ENCODE data around the gene C13orf46. TPM values are rescaled to one million over a fixed set of nuclear protein-coding genes. Genes with fewer than 3 reads are reported as not detected.
"Not testable (repeated sequence)": the region's sequence is repeated elsewhere in the genome, so short reads cannot be mapped to it uniquely, and the experiment has no call there.

C13orf46 gene
- total and polyA plus RNA-seq, 10 of the 15 experiments (the other 5 are each of a cell fraction or from before 2014, with no cell fraction given) = 0.01 to 0.18 (median 0.09) TPM; not detected in 6

DNA sequence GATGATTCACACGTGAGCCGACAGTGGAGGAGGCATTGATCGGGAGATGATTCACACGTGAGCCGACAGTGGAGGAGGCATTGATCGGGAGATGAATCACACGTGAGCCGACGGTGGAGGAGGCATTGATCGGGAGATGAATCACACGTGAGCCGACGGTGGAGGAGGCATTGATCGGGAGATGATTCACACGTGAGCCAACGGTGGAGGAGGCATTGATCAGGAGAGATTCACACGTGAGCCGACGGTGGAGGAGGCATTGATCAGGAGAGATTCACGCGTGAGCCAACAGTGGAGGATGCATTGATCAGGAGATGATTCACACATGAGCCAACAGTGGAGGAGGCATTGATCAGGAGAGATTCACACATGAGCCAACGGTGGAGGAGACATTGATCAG is 60.0 kb downstream of the C13orf46 start:
- H3K4me2 ChIP-seq (ENCODE audit: control insufficient read depth, insufficient read depth); H3K9ac ChIP-seq (ENCODE audit: control insufficient read depth, insufficient read depth, low read length); BruUV-seq (replicated peaks); H3K4me3 ChIP-seq; DNase-seq (ENCODE audit: low read depth, low spot score); H4K20me1 ChIP-seq (ENCODE audit: control insufficient read depth, insufficient read depth); intact Hi-C loops (cut with micrococcal nuclease; ENCODE audit: unreplicated experiment); SMC1A ChIA-PET (ENCODE audit: uncharacterized antibody, unreplicated experiment); H3K27ac ChIP-seq (ENCODE audit: control insufficient read depth, insufficient read depth); H3K36me3 ChIP-seq (ENCODE audit: control insufficient read depth in 2 of 2, insufficient read depth in 2 of 2, low read length in 1 of 2); H3K4me1 ChIP-seq (ENCODE audit: control insufficient read depth, insufficient read depth, low read length); H2AFZ ChIP-seq (ENCODE audit: control insufficient read depth, low read depth, low read length); H3K27me3 ChIP-seq (replicated peaks in 1 of 2; ENCODE audit: control insufficient read depth in 2 of 2, insufficient read depth in 2 of 2, low read length in 1 of 2); H3K9me3 ChIP-seq (replicated peaks; ENCODE audit: control insufficient read depth, insufficient read depth, low read length); ATAC-seq; POLR2A ChIA-PET; H3K79me2 ChIP-seq (ENCODE audit: control insufficient read depth, insufficient read depth, low read length); RAD21 ChIA-PET (ENCODE audit: unreplicated experiment); in situ Hi-C loops (cut with MboI); FAIRE-seq; CTCF ChIA-PET: not testable (repeated sequence)
- WGBS (ENCODE audit: insufficient coverage, insufficient replicate concordance, low lambda C conversion rate, missing lambda C conversion rate) = 58% methylated on average over 18 of the region's 22 CpGs

DNA sequence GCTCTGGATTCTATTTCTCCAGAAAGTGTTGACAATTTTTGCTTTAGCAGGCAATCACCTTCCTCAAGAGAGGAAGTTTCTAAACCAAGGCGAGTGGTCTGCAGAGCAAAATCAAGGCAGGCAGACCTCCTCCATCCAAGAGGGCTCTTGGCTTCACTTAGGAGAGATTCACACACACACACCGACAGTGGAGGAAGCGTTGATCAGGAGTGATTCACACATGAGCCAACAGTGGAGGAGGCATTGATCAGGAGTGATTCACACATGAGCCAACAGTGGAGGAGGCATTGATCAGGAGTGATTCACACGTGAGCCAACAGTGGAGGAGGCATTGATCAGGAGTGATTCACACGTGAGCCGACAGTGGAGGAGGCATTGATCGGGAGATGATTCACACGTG is 60.5 kb downstream of the C13orf46 start:
- H4K20me1 ChIP-seq (ENCODE audit: control insufficient read depth, insufficient read depth); POLR2A ChIA-PET; CTCF ChIA-PET; H3K4me2 ChIP-seq (ENCODE audit: control insufficient read depth, insufficient read depth); H3K79me2 ChIP-seq (ENCODE audit: control insufficient read depth, insufficient read depth, low read length); RAD21 ChIA-PET (ENCODE audit: unreplicated experiment); BruUV-seq (replicated peaks); H3K4me3 ChIP-seq; H3K27ac ChIP-seq (ENCODE audit: control insufficient read depth, insufficient read depth); H3K9me3 ChIP-seq (replicated peaks; ENCODE audit: control insufficient read depth, insufficient read depth, low read length); in situ Hi-C loops (cut with MboI); intact Hi-C loops (cut with micrococcal nuclease; ENCODE audit: unreplicated experiment); H3K4me1 ChIP-seq (ENCODE audit: control insufficient read depth, insufficient read depth, low read length); SMC1A ChIA-PET (ENCODE audit: uncharacterized antibody, unreplicated experiment); H3K9ac ChIP-seq (ENCODE audit: control insufficient read depth, insufficient read depth, low read length); H3K36me3 ChIP-seq (ENCODE audit: control insufficient read depth in 2 of 2, insufficient read depth in 2 of 2, low read length in 1 of 2); DNase-seq (ENCODE audit: low read depth, low spot score); H3K27me3 ChIP-seq (replicated peaks in 1 of 2; ENCODE audit: control insufficient read depth in 2 of 2, insufficient read depth in 2 of 2, low read length in 1 of 2); ATAC-seq; FAIRE-seq; H2AFZ ChIP-seq (ENCODE audit: control insufficient read depth, low read depth, low read length): not testable (repeated sequence)
- WGBS (ENCODE audit: insufficient coverage, insufficient replicate concordance, low lambda C conversion rate, missing lambda C conversion rate) = 47% methylated on average over 7 of the region's 8 CpGs

DNA sequence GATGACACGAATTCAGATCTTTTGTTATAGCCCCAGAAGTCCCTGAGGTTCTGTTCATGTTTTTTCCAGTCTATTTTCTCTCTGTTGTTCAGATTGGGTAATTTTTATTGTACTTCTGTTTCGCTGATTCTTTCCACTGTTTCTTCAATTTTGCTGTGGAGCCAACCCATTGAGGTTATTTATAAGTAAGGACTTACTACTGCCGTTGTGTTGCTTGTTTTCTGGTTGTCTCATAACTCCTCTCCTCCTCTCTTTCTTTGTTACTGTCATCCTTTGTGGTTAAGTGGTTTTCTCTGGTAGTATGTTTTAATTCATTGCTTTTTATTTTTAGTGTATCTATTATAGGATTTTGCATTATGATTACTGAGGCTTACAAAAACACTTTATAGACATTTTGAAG is 61.3 kb downstream of the C13orf46 start:
- Histone ChIP-seq H3K27me3 (replicated peaks in 1 of 2; ENCODE audit: control insufficient read depth in 2 of 2, insufficient read depth in 2 of 2, low read length in 1 of 2) (peaks cover 1 to 9% of the 10 kb centered on the region in 2 experiments; a peak in 3 of 4 replicates), H3K79me2 (ENCODE audit: control insufficient read depth, insufficient read depth, low read length) (no peaks in the 10 kb centered on the region), H3K36me3 (ENCODE audit: control insufficient read depth in 2 of 2, insufficient read depth in 2 of 2, low read length in 1 of 2) (no peaks in the 10 kb centered on the region), H3K9me3 (replicated peaks; ENCODE audit: control insufficient read depth, insufficient read depth, low read length) (no peaks in the 10 kb centered on the region), H3K9ac (ENCODE audit: control insufficient read depth, insufficient read depth, low read length) (no peak overlapping the region), H3K4me1 (ENCODE audit: control insufficient read depth, insufficient read depth, low read length) (no peaks in the 10 kb centered on the region), H2AFZ (ENCODE audit: control insufficient read depth, low read depth, low read length) (no peak overlapping the region), H4K20me1 (ENCODE audit: control insufficient read depth, insufficient read depth) (no peaks in the 10 kb centered on the region), H3K4me3 (no peak overlapping the region), H3K4me2 (ENCODE audit: control insufficient read depth, insufficient read depth) (no peak overlapping the region), H3K27ac (ENCODE audit: control insufficient read depth, insufficient read depth) (no peak overlapping the region)
- ATAC-seq = no peak
- intact Hi-C loops (cut with micrococcal nuclease; ENCODE audit: unreplicated experiment) = no loop called here
- TF ChIP-seq POU2F2 (IDR thresholded peaks at IDR 0.05; ENCODE audit: borderline replicate concordance, low read depth, low read length) (no peak), MYC (IDR thresholded peaks at IDR 0.05; ENCODE audit: insufficient read depth, insufficient read length, insufficient replicate concordance, low read length, severe bottlenecking) (no peak)
- ChIA-PET SMC1A (ENCODE audit: uncharacterized antibody, unreplicated experiment) (no interaction called here), CTCF (interaction anchor here (1.2 kb wide), 1 partner anchor 8 kb away, joined by 3 read pairs; no protein-coding TSS in a partner anchor), RAD21 (ENCODE audit: unreplicated experiment) (no interaction called here), POLR2A (no interaction called here)
- in situ Hi-C loops (cut with MboI) = no loop called here
- no peak for DNase-seq (ENCODE audit: low read depth, low spot score)
- 2% methylated on average over 3 of the region's 3 CpGs for WGBS (ENCODE audit: insufficient coverage, insufficient replicate concordance, low lambda C conversion rate, missing lambda C conversion rate)
- no TSS peak for BruUV-seq (replicated peaks)
- no peak for FAIRE-seq
